ENCODE measurements around the gene GUCY2C. TPM values are rescaled to one million over a fixed set of nuclear protein-coding genes. Genes with fewer than 3 reads are reported as not detected.
"Not testable (repeated sequence)": the region's sequence is repeated elsewhere in the genome, so short reads cannot be mapped to it uniquely, and the experiment has no call there.

GUCY2C gene
- polyA plus RNA-seq, 1 donor from 2014 or later: 0.85 TPM

DNA sequence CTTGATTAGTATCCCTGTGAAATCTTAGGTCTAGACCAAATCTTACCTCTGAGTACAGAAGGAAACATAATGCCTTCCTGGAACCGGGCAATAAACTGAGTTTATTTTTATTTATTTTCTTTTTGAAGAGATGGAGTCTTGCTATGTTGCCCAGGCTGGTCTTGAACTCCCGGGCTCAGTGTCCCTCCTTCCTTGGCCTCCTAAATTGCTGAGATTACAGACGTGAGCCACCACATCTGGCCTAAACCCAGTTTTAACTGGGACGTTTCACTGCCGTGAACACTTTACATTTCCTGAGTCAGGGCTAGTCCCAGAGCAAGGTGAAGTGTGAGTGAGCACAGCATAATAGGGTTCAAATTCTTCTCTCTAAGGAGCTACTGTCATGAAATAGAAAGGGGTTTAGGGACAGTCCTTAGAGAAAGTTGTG, 671 bp downstream of the GUCY2C start:
- Mint-ChIP-seq H3K9me3 (no peaks in the 10 kb centered on the region), H3K4me1 (no peaks in the 10 kb centered on the region), H3K36me3 (no peaks in the 10 kb centered on the region), H3K4me3 (no peak overlapping the region), H3K27ac (no peak overlapping the region), H3K27me3 (peaks cover 5% of the 10 kb centered on the region)

- no peaks in the 10 kb centered on the region for H3K4me1 Mint-ChIP-seq
- H3K9me3 Mint-ChIP-seq: no peaks in the 10 kb centered on the region
- peaks cover 5% of the 10 kb centered on the region for H3K27me3 Mint-ChIP-seq
- no peak overlapping the region for H3K4me3 Mint-ChIP-seq
- H3K36me3 Mint-ChIP-seq: no peaks in the 10 kb centered on the region
- no peak overlapping the region for H3K27ac Mint-ChIP-seq
Observed at GRCh38 chr12:14694970-14695369, 1.4 kb downstream of the GUCY2C start.

- H3K36me3 Mint-ChIP-seq: no peaks in the 10 kb centered on the region
- peaks cover 5% of the 10 kb centered on the region for H3K27me3 Mint-ChIP-seq
- H3K4me1 Mint-ChIP-seq: no peaks in the 10 kb centered on the region
- no peaks in the 10 kb centered on the region for H3K9me3 Mint-ChIP-seq
- no peak overlapping the region for H3K27ac Mint-ChIP-seq
- no peak overlapping the region for H3K4me3 Mint-ChIP-seq
Observed at GRCh38 chr12:14694145-14694714, 2.2 kb downstream of the GUCY2C start.

GRCh38 chr12:14693116-14693515, 3.3 kb downstream of the GUCY2C start:
- Mint-ChIP-seq H3K36me3 (no peaks in the 10 kb centered on the region), H3K27ac (no peak overlapping the region), H3K9me3 (no peaks in the 10 kb centered on the region), H3K4me1 (no peaks in the 10 kb centered on the region), H3K4me3 (no peak overlapping the region), H3K27me3 (peaks cover 5% of the 10 kb centered on the region)

DNA sequence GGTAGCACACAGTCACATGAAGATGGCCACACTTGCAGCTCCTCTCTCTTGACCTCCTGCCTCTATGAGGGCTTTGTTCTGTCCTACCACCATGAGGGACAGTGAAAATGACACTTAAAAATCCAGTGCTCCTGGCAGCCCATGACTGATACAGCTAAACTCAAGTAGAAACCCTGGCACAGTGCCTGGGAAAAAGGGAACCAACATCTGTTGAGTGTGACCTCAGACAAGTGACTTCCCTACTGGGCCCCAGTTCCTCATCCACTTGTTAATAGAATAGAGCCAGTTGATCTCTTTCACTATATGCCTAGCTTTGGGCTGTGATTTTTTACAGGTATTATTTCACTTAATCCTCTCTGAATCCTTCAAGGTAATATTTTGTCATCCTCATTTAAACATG, 4.8 kb downstream of the GUCY2C start:
- Mint-ChIP-seq H3K27ac (no peak overlapping the region), H3K4me3 (no peak overlapping the region), H3K4me1 (no peaks in the 10 kb centered on the region), H3K27me3 (peaks cover 5% of the 10 kb centered on the region), H3K36me3 (no peaks in the 10 kb centered on the region), H3K9me3 (no peaks in the 10 kb centered on the region)

DNA sequence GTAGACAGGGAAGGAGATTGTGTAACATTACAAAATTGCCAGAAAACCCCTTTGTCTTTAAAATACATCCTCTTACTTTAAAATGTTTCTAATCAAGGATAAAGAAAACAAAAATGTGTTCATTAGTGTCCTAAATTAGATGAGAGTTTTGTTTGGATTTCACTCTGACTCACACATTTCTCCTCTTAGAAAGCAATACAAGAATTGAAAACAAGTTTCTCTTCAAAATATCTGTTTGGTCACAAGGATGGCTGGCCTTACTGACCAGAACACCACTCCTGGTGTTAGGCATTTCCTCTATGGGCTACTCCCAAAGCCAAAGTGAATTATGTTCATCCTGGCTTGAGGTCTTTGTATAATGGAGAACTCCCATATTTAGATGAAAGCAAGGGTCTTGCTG, 6.4 kb downstream of the GUCY2C start:
- H3K4me1 Mint-ChIP-seq: no peaks in the 10 kb centered on the region
- H3K36me3 Mint-ChIP-seq: no peaks in the 10 kb centered on the region
- no peaks in the 10 kb centered on the region for H3K9me3 Mint-ChIP-seq
- H3K27ac Mint-ChIP-seq: no peak overlapping the region
- peaks cover 3% of the 10 kb centered on the region for H3K27me3 Mint-ChIP-seq
- H3K4me3 Mint-ChIP-seq: no peak overlapping the region

DNA sequence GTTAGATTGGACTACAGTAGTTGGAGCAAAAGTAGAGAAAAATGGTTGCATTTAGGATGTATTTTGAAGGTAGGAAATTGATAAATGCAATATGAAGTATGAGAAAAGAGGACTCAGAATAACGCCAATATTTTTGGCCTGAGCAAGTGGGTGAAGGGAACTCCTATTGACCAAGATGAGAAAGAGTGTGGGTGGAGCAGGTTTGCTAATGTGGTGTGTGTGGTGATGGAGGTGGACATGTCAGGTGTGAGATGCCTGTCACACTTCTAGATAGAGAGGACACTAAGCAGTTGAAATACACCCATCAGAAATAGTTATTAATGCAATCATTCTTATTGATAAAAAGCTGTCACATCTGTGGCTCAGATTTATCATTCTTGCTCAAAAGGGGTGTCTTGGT, 7.3 kb downstream of the GUCY2C start:
- H3K36me3 Mint-ChIP-seq: no peaks in the 10 kb centered on the region
- H3K4me3 Mint-ChIP-seq: no peak overlapping the region
- H3K27me3 Mint-ChIP-seq: peaks cover 3% of the 10 kb centered on the region
- H3K4me1 Mint-ChIP-seq: no peaks in the 10 kb centered on the region
- no peak overlapping the region for H3K27ac Mint-ChIP-seq
- no peaks in the 10 kb centered on the region for H3K9me3 Mint-ChIP-seq

GRCh38 chr12:14682231-14682630, 14.2 kb downstream of the GUCY2C start:
- H3K27ac Mint-ChIP-seq, H3K9me3 Mint-ChIP-seq, H3K4me3 Mint-ChIP-seq, H3K36me3 Mint-ChIP-seq, H3K27me3 Mint-ChIP-seq, H3K4me1 Mint-ChIP-seq: not testable (repeated sequence)

DNA sequence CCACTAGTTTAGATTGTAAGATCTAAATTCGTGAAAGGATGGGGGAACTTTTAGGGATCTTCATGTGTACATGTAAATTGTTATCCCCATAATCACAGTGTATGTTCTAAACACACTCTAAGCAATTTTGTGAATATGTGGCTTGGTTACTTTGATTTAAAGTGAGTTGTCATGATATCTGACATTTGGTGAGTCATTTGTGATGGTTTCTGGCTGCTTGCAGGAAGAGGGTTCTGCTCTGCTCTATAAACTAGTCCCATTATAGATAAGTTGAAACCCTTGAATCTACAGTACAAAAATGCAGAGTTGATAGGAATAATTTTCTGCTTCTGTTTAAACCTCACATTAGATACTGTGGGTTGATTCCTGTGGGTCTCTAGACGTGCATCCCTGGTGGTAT, 14.8 kb downstream of the GUCY2C start:
- Mint-ChIP-seq H3K27me3 (no peaks in the 10 kb centered on the region), H3K27ac (no peak overlapping the region), H3K4me1 (no peaks in the 10 kb centered on the region), H3K9me3 (no peaks in the 10 kb centered on the region), H3K36me3 (no peaks in the 10 kb centered on the region), H3K4me3 (no peak overlapping the region)

GRCh38 chr12:14681190-14681589, 15.2 kb downstream of the GUCY2C start:
- no peaks in the 10 kb centered on the region for H3K9me3 Mint-ChIP-seq
- no peaks in the 10 kb centered on the region for H3K27me3 Mint-ChIP-seq
- H3K36me3 Mint-ChIP-seq: no peaks in the 10 kb centered on the region
- H3K4me3 Mint-ChIP-seq: no peak overlapping the region
- H3K27ac Mint-ChIP-seq: no peak overlapping the region
- no peaks in the 10 kb centered on the region for H3K4me1 Mint-ChIP-seq

- Mint-ChIP-seq H3K9me3 (no peaks in the 10 kb centered on the region), H3K27me3 (peaks cover 4% of the 10 kb centered on the region), H3K4me1 (no peaks in the 10 kb centered on the region), H3K27ac (no peak overlapping the region), H3K36me3 (no peaks in the 10 kb centered on the region), H3K4me3 (no peak overlapping the region)
Observed at GRCh38 chr12:14678547-14679150, 17.8 kb downstream of the GUCY2C start.

DNA sequence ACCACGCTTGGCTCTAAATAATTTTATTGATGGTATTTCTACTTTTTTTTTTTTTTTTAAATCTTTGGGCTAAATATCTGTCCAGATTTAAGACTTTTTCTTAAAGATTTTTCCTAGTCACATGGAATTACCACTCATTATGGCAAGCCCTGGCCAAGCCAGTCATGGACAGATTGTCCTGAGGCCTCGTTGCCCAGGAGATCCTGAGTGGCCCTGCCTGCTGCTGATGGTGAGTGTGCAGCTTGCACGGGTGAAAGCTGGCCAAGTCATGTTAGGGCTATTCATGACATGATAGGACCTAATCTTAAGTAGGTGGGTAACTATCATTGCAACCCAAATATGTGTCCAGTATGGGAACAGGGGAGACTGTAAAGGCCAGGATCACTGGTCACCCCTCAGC, 27.8 kb downstream of the GUCY2C start:
- Mint-ChIP-seq H3K27me3 (peaks cover 1% of the 10 kb centered on the region), H3K9me3 (peaks cover 0 to 7% (median 0%) of the 10 kb centered on the region in 3 donors), H3K4me1 (peaks cover 2 to 14% (median 11%) of the 10 kb centered on the region in 3 donors), H3K27ac (no peak overlapping the region), H3K36me3 (no peaks in the 10 kb centered on the region), H3K4me3 (no peak overlapping the region)

DNA sequence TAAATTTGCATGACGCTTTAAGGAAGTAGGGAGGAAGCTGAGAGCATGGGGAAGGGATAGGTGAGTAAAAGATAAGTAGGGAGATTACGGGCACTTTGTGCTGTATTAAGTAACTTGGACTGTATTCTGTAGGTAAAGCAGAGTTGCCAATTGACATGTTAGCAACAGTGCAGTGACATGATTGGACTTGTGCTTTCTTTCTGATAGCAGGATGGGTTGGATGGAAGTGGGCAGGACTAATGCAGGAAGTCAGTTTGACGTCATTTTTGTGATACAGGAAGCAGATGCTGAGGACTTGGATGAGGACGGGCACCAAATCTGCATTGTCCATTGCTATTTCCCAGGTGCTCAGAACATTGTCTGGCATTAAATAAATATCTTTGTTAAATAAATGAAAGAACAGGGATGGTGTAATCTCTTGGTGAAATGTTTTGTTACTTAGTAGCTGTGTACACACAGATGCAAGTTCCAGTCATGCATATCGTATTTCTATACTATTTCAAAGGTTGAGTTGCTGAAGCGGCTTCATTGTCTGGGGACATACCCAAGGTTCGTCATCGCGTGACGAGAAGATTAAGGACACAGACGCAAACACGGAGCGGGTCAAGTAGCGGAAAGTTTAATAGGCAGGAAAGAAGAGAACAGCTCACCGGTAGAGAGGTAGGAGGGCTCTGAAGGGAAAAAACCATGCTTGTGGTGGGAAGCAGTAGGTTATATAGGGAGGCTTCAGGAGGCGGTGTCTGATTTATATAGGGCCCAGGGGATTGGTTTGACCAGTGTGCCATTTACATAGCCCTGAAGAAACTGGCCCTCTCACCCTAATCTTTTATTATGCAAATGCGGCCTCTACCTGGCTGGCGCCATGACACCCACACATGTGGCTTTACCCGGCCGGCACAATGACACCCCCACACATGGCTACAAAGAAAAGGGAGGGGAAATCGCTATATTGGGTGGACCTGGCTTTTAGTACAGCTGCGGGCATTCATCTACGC, 30.7 kb downstream of the GUCY2C start:
- peak overlapping the region; percentile 65 to 88 (median 81) for H3K27ac Mint-ChIP-seq
- H3K27me3 Mint-ChIP-seq: peaks cover 4% of the 10 kb centered on the region
- no peaks in the 10 kb centered on the region for H3K36me3 Mint-ChIP-seq
- peak overlapping the region; percentile 7 to 66 (median 52) for H3K4me3 Mint-ChIP-seq
- H3K9me3 Mint-ChIP-seq: peaks cover 0 to 6% (median 0%) of the 10 kb centered on the region in 3 donors
- peaks cover 8 to 20% (median 13%) of the 10 kb centered on the region in 3 donors for H3K4me1 Mint-ChIP-seq

DNA sequence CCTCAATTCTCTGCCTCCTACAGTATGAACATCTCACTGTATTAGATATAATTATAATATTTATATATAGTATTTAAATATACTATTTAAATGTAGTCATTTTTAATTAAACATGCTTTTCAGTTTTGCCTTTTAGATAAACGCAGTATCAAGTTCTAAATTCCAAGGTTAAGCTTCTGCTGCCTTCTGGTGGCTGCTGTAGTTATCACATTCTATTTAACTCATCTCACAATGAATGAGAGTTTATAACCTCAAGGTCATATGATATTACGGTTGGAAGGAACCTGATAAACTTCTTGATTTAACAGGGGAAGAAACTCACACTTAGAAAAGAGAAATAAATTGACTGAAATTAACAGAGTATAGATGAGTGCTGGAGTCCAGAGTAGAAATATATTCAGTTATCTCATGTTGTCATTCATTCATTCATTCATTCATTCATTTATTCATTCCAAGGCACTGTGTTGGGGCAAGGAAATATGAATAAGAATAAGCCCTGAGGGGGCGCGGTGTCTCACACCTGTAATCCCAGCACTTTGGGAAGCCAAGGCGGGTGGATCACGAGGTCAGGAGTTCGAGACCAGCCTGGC, 31.9 kb downstream of the GUCY2C start:
- H3K27ac Mint-ChIP-seq: no peak overlapping the region
- no peak overlapping the region for H3K4me3 Mint-ChIP-seq
- no peaks in the 10 kb centered on the region for H3K36me3 Mint-ChIP-seq
- H3K4me1 Mint-ChIP-seq: peaks cover 8 to 20% (median 13%) of the 10 kb centered on the region in 3 donors
- peaks cover 4% of the 10 kb centered on the region for H3K27me3 Mint-ChIP-seq
- peaks cover 0 to 3% (median 0%) of the 10 kb centered on the region in 3 donors for H3K9me3 Mint-ChIP-seq

GRCh38 chr12:14663002-14663401, 33.4 kb downstream of the GUCY2C start:
- Mint-ChIP-seq H3K9me3 (peaks cover 0 to 3% (median 0%) of the 10 kb centered on the region in 3 donors), H3K27ac (peak overlapping the region in 1 of 3 donors; percentile 16), H3K4me3 (no peak overlapping the region), H3K4me1 (peaks cover 8 to 20% (median 13%) of the 10 kb centered on the region in 3 donors), H3K36me3 (no peaks in the 10 kb centered on the region), H3K27me3 (peaks cover 6% of the 10 kb centered on the region)

Data from IgD-negative memory B cell (primary cell).